Gastroesophageal sphincter (tissue), 2 donors: ENCODE results near the gene SLC49A3.
"Not testable (repeated sequence)": the region's sequence is repeated elsewhere in the genome, so short reads cannot be mapped to it uniquely, and the experiment has no call there.

ENCODE experiments used
- EP300 ChIP-seq: sonication (generic); formaldehyde crosslinking; IDR thresholded peaks from one replicate; pipeline ENCODE4 v1.6.1; 2017; ENCODE audit warnings: antibody characterized with exemption, mild to moderate bottlenecking
- POLR2A ChIP-seq, 2 donors: fragments of 450-650 bp; IDR thresholded peaks; one replicate each; pipeline ENCODE4 v1.6.1; 2017; ENCODE audit warnings: antibody characterized with exemption in 2 of 2, mild to moderate bottlenecking in 2 of 2, moderate library complexity in 1 of 2
- POLR2AphosphoS5 ChIP-seq: sonication (generic); formaldehyde crosslinking; IDR thresholded peaks from one replicate; pipeline ENCODE4 v1.6.1; 2017; ENCODE audit warnings: antibody characterized with exemption

- TF ChIP-seq POLR2AphosphoS5; EP300; POLR2A (IDR thresholded peaks at IDR 0.05): not testable (repeated sequence)
Observed at GRCh38 chr4:694341-694940, 5.5 kb upstream of the SLC49A3 start.
